ENCODE measurements around the gene P4HA3. TPM values are rescaled to one million over a fixed set of nuclear protein-coding genes. Genes with fewer than 3 reads are reported as not detected.

Gene P4HA3
- total RNA-seq, 4 donors from 2014 or later: 0.42 TPM; not detected in 3

DNA sequence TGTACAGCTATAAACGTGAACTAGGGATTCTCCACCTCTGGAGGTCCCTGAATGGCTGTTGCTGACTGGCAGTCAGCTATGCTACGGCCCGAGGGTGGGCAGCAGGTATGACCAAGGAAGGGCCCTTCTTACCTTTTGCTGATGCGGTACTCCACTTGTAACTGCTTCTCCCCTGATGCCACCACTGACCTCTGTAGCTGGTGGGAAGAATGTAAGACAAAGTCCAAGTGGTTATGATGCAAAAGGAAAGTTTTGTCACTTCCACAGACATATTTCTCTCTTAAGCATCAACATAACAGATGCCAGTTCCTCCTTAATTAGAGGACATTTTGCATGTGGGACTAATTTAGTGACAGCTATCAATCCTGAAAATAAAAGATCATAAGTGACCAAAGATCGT is 32.2 kb downstream of the P4HA3 start:
- no peaks in the 10 kb centered on the region for H3K9me3 ChIP-seq
- H3K27me3 ChIP-seq: no peaks in the 10 kb centered on the region
- no peak for TF ChIP-seq CTCF (IDR thresholded peaks at IDR 0.05)
- TF ChIP-seq POLR2A (IDR thresholded peaks at IDR 0.05): no peak
- TF ChIP-seq EP300 (IDR thresholded peaks at IDR 0.05): no peak
- no peak for TF ChIP-seq POLR2AphosphoS5 (IDR thresholded peaks at IDR 0.05)
- DNase-seq (ENCODE audit: low spot score in 2 of 2): no peak
- H3K4me1 ChIP-seq: no peaks in the 10 kb centered on the region
- 75% methylated on average over 5 of the region's 5 CpGs for WGBS
- H3K4me3 ChIP-seq: no peak overlapping the region
- no peak overlapping the region for H3K27ac ChIP-seq
- no peaks in the 10 kb centered on the region for H3K36me3 ChIP-seq

GRCh38 chr11:74278721-74279161 is 32.7 kb downstream of the P4HA3 start:
- TF ChIP-seq POLR2A (IDR thresholded peaks at IDR 0.05) (no peak), EP300 (IDR thresholded peaks at IDR 0.05) (no peak), POLR2AphosphoS5 (IDR thresholded peaks at IDR 0.05) (no peak), CTCF (IDR thresholded peaks at IDR 0.05) (no peak)
- H3K36me3 ChIP-seq: no peaks in the 10 kb centered on the region
- H3K4me1 ChIP-seq: no peaks in the 10 kb centered on the region
- no peaks in the 10 kb centered on the region for H3K27me3 ChIP-seq
- DNase-seq (ENCODE audit: low spot score in 2 of 2): peak in 1 of 2 donors; percentile 65
- WGBS: 54% methylated on average over 1 of the region's 1 CpG
- H3K27ac ChIP-seq: no peak overlapping the region
- no peak overlapping the region for H3K4me3 ChIP-seq
- no peaks in the 10 kb centered on the region for H3K9me3 ChIP-seq

DNA sequence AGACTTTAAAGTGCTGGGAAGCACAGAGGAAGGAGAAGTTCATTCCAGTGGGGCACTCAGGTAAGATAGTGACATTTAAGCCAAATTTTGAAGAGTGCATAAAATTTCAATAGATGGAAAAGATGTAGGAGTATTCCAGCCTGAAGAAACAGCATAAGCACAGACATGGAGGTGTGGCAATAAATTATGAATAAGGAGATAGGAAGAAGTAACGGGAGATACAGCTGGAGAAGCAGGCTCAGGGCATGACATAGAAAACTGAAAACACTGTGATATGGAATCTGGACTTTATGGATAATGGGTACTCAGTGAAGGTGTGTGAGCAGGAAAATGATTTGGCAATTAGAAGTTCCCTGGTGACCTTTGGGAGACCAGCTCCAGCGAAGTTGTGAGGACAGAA is 33.3 kb downstream of the P4HA3 start:
- WGBS: 89% methylated on average over 2 of the region's 2 CpGs

DNA sequence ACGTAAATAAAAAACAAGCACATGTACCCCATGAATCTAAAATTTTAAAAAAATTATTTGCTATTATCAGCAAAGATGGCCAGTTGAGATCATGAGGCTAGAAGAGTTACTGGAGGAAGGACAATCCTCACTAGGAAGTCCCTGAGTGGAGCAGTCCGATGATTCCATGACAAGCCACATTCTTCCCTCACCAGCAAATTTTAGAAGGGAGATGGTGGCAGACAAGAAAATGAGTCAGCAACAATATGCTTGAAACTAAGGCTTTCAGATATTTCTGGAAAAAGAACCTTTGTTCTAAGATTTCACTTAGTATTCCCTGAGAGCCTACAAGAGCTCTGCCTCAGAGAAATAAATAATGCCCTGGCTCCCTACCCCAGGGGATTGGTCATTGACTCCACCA is 34.9 kb downstream of the P4HA3 start:
- 92% methylated on average over 2 of the region's 2 CpGs for WGBS

More for the DNA sequence above, 33.3 kb downstream of the P4HA3 start:
- no peaks in the 10 kb centered on the region for H3K9me3 ChIP-seq
- H3K4me3 ChIP-seq: no peak overlapping the region
- DNase-seq (ENCODE audit: low spot score in 2 of 2): no peak
- no peak overlapping the region for H3K27ac ChIP-seq
- TF ChIP-seq POLR2AphosphoS5 (IDR thresholded peaks at IDR 0.05) (no peak), EP300 (IDR thresholded peaks at IDR 0.05) (no peak), CTCF (IDR thresholded peaks at IDR 0.05) (no peak), POLR2A (IDR thresholded peaks at IDR 0.05) (no peak)
- no peaks in the 10 kb centered on the region for H3K4me1 ChIP-seq
- no peaks in the 10 kb centered on the region for H3K36me3 ChIP-seq
- no peaks in the 10 kb centered on the region for H3K27me3 ChIP-seq

GRCh38 chr11:74272276-74272675 is 39.2 kb downstream of the P4HA3 start:
- 68% methylated on average over 4 of the region's 4 CpGs for WGBS

More for the DNA sequence above, 34.9 kb downstream of the P4HA3 start:
- Histone ChIP-seq H3K9me3 (no peaks in the 10 kb centered on the region), H3K27me3 (peaks cover under 1% of the 10 kb centered on the region), H3K4me3 (no peak overlapping the region), H3K4me1 (no peaks in the 10 kb centered on the region), H3K27ac (no peak overlapping the region), H3K36me3 (no peaks in the 10 kb centered on the region)
- TF ChIP-seq CTCF (IDR thresholded peaks at IDR 0.05) (no peak), EP300 (IDR thresholded peaks at IDR 0.05) (no peak), POLR2A (IDR thresholded peaks at IDR 0.05) (no peak), POLR2AphosphoS5 (IDR thresholded peaks at IDR 0.05) (no peak)
- no peak for DNase-seq (ENCODE audit: low spot score in 2 of 2)

More at GRCh38 chr11:74272276-74272675, 39.2 kb downstream of the P4HA3 start:
- no peak for DNase-seq (ENCODE audit: low spot score in 2 of 2)
- H3K36me3 ChIP-seq: no peaks in the 10 kb centered on the region
- peaks cover 3% of the 10 kb centered on the region for H3K4me1 ChIP-seq
- H3K27ac ChIP-seq: no peak overlapping the region
- H3K9me3 ChIP-seq: no peaks in the 10 kb centered on the region
- TF ChIP-seq POLR2A (IDR thresholded peaks at IDR 0.05): no peak
- TF ChIP-seq EP300 (IDR thresholded peaks at IDR 0.05): no peak
- no peak for TF ChIP-seq POLR2AphosphoS5 (IDR thresholded peaks at IDR 0.05)
- no peak for TF ChIP-seq CTCF (IDR thresholded peaks at IDR 0.05)
- peaks cover 8% of the 10 kb centered on the region for H3K27me3 ChIP-seq
- no peak overlapping the region for H3K4me3 ChIP-seq

Measured in suprapubic skin (tissue), 4 donors.